GM12878 (cell line): ENCODE results near the gene PAX6. TPM values are rescaled to one million over a fixed set of nuclear protein-coding genes. Genes with fewer than 3 reads are reported as not detected.

ENCODE experiments used
- ATAC-seq: fragments of 200-7000 bp; cut with Tn5 transposase; 3 replicates; pipeline ENCODE4 v1.9.1; 2020; ENCODE audit warnings: mild to moderate bottlenecking, moderate library complexity
- BruUV-seq: library from RNA; stranded (reverse); fragments of 400-500 nt; replicated peaks from 2 replicates; lab custom pipeline; 2021; lab: Mats Ljungman, UMichigan
- CTCF ChIA-PET: fragments of 300-600 bp; sonication (Branson Sonifier 250); formaldehyde crosslinking; extraction: SDS; loops from one replicate; lab custom pipeline; 2021; ENCODE audit warnings: inconsistent platforms; lab: Yijun Ruan, JAX
- POLR2A ChIA-PET: fragments of 350-600 bp; formaldehyde crosslinking; extraction: SDS; loops from one replicate; lab custom pipeline; 2021; ENCODE audit warnings: inconsistent platforms; lab: Charles Lee
- RAD21 ChIA-PET: fragments of 300-600 bp; sonication (Branson Sonifier 250); formaldehyde crosslinking; loops from one replicate; lab custom pipeline; 2023; ENCODE audit warnings: antibody characterized with exemption; ENCODE audit not compliant: unreplicated experiment; lab: Charles Lee
- SMC1A ChIA-PET: fragments of 300-600 bp; sonication (Branson Sonifier 250); formaldehyde crosslinking; loops from one replicate; lab custom pipeline; 2023; ENCODE audit not compliant: unreplicated experiment, uncharacterized antibody; lab: Charles Lee
- DNase-seq: peaks from one replicate; pipeline ENCODE4 v3.0.0-alpha.2; 2011; ENCODE audit warnings: low read depth, low spot score
- FAIRE-seq: peaks from 3 replicates; lab custom pipeline; 2011; peaks lifted over from hg19 to GRCh38; lab: Jason Lieb, UNC
- H2AFZ ChIP-seq: 2 replicates; pipeline ENCODE4 v1.6.0; 2011; ENCODE audit warnings: low read depth, low read length, control low read depth; ENCODE audit not compliant: control insufficient read depth
- H3K27ac ChIP-seq: 2 replicates; pipeline ENCODE4 v1.5.1; 2011; ENCODE audit warnings: control low read depth; ENCODE audit not compliant: control insufficient read depth, insufficient read depth
- H3K27me3 ChIP-seq, 2 experiments: replicated peaks in 1 of 2; 2 replicates each; pipeline versions ENCODE4 v1.6.0 to v1.6.1; 2011; ENCODE audit warnings: low read length in 1 of 2; ENCODE audit not compliant: control insufficient read depth in 2 of 2, insufficient read depth in 2 of 2
- H3K36me3 ChIP-seq, 2 experiments: 2 replicates each; pipeline ENCODE4 v1.5.1; 2011; ENCODE audit warnings: low read length in 1 of 2; ENCODE audit not compliant: control insufficient read depth in 2 of 2, insufficient read depth in 2 of 2
- H3K4me1 ChIP-seq: 2 replicates; pipeline ENCODE4 v1.6.1; 2011; ENCODE audit warnings: mild to moderate bottlenecking, low read length, moderate library complexity, mixed read lengths; ENCODE audit not compliant: control insufficient read depth, insufficient read depth
- H3K4me2 ChIP-seq: 2 replicates; pipeline ENCODE4 v1.6.0; 2011; ENCODE audit warnings: control low read depth; ENCODE audit not compliant: control insufficient read depth, insufficient read depth
- H3K4me3 ChIP-seq: fragments of 200-600 bp; sonication (generic); 2 replicates; pipeline ENCODE4 v1.5.1; 2016
- H3K79me2 ChIP-seq: 2 replicates; pipeline ENCODE4 v1.6.0; 2011; ENCODE audit warnings: low read length; ENCODE audit not compliant: control insufficient read depth, insufficient read depth
- H3K9ac ChIP-seq: 2 replicates; pipeline ENCODE4 v1.8.0; 2011; ENCODE audit warnings: low read length, control low read depth, mixed read lengths; ENCODE audit not compliant: control insufficient read depth, insufficient read depth
- H3K9me3 ChIP-seq: replicated peaks from 3 replicates; pipeline ENCODE4 v1.5.1; 2011; ENCODE audit warnings: mild to moderate bottlenecking, low read length; ENCODE audit not compliant: control insufficient read depth, insufficient read depth
- H4K20me1 ChIP-seq: 2 replicates; pipeline ENCODE4 v1.6.0; 2011; ENCODE audit not compliant: control insufficient read depth, insufficient read depth
- ASH2L ChIP-seq: fragments of 300-600, 200-600 bp; sonication (generic); IDR thresholded peaks from 2 replicates; pipeline ENCODE4 v1.6.1; 2017; ENCODE audit warnings: low read depth, mild to moderate bottlenecking, borderline replicate concordance
- BHLHE40 ChIP-seq, 2 experiments: fragments of 450-650 bp in 1 of 2; IDR thresholded peaks; 2 replicates each; pipeline ENCODE4 v1.6.1; 2011 to 2017; ENCODE audit warnings: low read depth in 2 of 2, borderline replicate concordance in 1 of 2, improper control_type of control experiment in 1 of 2, low read length in 1 of 2, mild to moderate bottlenecking in 1 of 2
- CBFB ChIP-seq: IDR thresholded peaks from 2 replicates; pipeline ENCODE4 v1.6.1; 2016; ENCODE audit warnings: antibody characterized with exemption, low read depth
- CTCF ChIP-seq, 3 experiments: IDR thresholded peaks in 2 of 3; conservative IDR thresholded peaks in 1 of 3; 2 replicates each; pipeline ENCODE4 v1.5.1; 2011; ENCODE audit warnings: low read depth in 3 of 3, low read length in 3 of 3, mild to moderate bottlenecking in 3 of 3, control low read depth in 2 of 3, moderate library complexity in 2 of 3, inconsistent platforms in 1 of 3, mixed read lengths in 1 of 3; ENCODE audit not compliant: control insufficient read depth in 2 of 3, insufficient read depth in 1 of 3; ENCODE audit errors: extremely low read depth in 1 of 3
- EED ChIP-seq: sonication (generic); IDR thresholded peaks from 2 replicates; pipeline ENCODE4 v1.6.1; 2016; ENCODE audit warnings: antibody characterized with exemption, low read depth
- FOS ChIP-seq: IDR thresholded peaks from 3 replicates; pipeline ENCODE4 v1.6.1; 2011; ENCODE audit warnings: borderline replicate concordance; ENCODE audit not compliant: insufficient read length; ENCODE audit errors: extremely low read depth
- IRF4 ChIP-seq: IDR thresholded peaks from 2 replicates; pipeline ENCODE4 v1.6.1; 2011; ENCODE audit warnings: low read depth, low read length
- JUND ChIP-seq: IDR thresholded peaks from 2 replicates; pipeline ENCODE4 v1.6.1; 2012; ENCODE audit warnings: low read depth, mild to moderate bottlenecking, low read length, improper control_type of control experiment, moderate library complexity
- NR2C2 ChIP-seq: IDR thresholded peaks from 2 replicates; pipeline ENCODE4 v1.6.1; 2011; ENCODE audit warnings: borderline replicate concordance, low read depth; ENCODE audit not compliant: control insufficient read depth, insufficient read length
- POLR2A ChIP-seq: IDR thresholded peaks from 2 replicates; pipeline ENCODE4 v1.6.1; 2011; ENCODE audit warnings: low read depth, mild to moderate bottlenecking, low read length
- TCF7 ChIP-seq: IDR thresholded peaks from 2 replicates; pipeline ENCODE4 v1.6.1; 2014; ENCODE audit warnings: antibody characterized with exemption, borderline replicate concordance
- ZBED1 ChIP-seq: IDR thresholded peaks from 2 replicates; pipeline ENCODE4 v1.6.1; 2016; ENCODE audit warnings: borderline replicate concordance
- ZBTB33 ChIP-seq: fragments of 450-650 bp; IDR thresholded peaks from 2 replicates; pipeline ENCODE4 v1.6.1; 2017; ENCODE audit warnings: mild to moderate bottlenecking
- ZBTB4 ChIP-seq: fragments of 450-650 bp; formaldehyde crosslinking; IDR thresholded peaks from 2 replicates; pipeline ENCODE4 v1.4.0; 2022; ENCODE audit warnings: mild to moderate bottlenecking, moderate library complexity
- WGBS: methylation state at CpG from one replicate; pipeline ENCODE4 v1.1.6; 2016; ENCODE audit warnings: low lambda C conversion rate; ENCODE audit not compliant: insufficient replicate concordance, insufficient coverage; ENCODE audit errors: missing lambda C conversion rate; 5-methylcytosine and 5-hydroxymethylcytosine counted together
- in situ Hi-C: fragments of 300-500 bp; cut with MboI; formaldehyde crosslinking; loops from 9 replicates; pipeline ENCODE4 v1.14.3; 2018; ENCODE audit warnings: mixed read lengths
- intact Hi-C: fragments of 100-400 bp; cut with micrococcal nuclease; formaldehyde crosslinking; loops from one replicate; pipeline ENCODE4 v1.14.2; 2022; ENCODE audit not compliant: unreplicated experiment
- polyA plus RNA-seq, 11 experiments: library from polyadenylated mRNA; depleted of rRNA in 4 of 11; unstranded in 6 of 11; stranded (reverse) in 5 of 11; fragments of >200 nt; fragmentation: Nextera tagmentation in 4 of 11; fragmentation: Illumina TruSeq in 1 of 11; extraction: Ambion mirVana in 4 of 11; extraction: Trizol in 1 of 11; gene quantifications; 1 replicate in 1 of 11; 2 replicates in 10 of 11; pipeline versions ENCODE4 v1.2.1 to v1.2.3, GENCODE V29; 2011 to 2016; ENCODE audit warnings: inconsistent platforms in 2 of 11, missing spikeins in 2 of 11, low read depth in 1 of 11
- total RNA-seq, 4 experiments: library from RNA; depleted of rRNA in 3 of 4; stranded (reverse); fragments of >200 nt in 3 of 4; fragmentation: Illumina TruSeq in 1 of 4; extraction: Trizol in 1 of 4; gene quantifications; 2 replicates each; pipeline versions ENCODE4 v1.2.1 to v1.2.3, GENCODE V29; 2013 to 2021
- TF ChIP-seq, protein P1 (sequence below): fragments of 450-650 bp; IDR thresholded peaks from 2 replicates; pipeline ENCODE4 v1.6.1; 2018; ENCODE audit warnings: borderline replicate concordance, mild to moderate bottlenecking; ENCODE audit not compliant: partially characterized antibody

Gene PAX6
- total and polyA plus RNA-seq, 10 of the 15 experiments (the other 5 are each of a cell fraction or from before 2014, with no cell fraction given), result 0.06 to 0.26 (median 0.10) TPM; not detected in 3

DNA sequence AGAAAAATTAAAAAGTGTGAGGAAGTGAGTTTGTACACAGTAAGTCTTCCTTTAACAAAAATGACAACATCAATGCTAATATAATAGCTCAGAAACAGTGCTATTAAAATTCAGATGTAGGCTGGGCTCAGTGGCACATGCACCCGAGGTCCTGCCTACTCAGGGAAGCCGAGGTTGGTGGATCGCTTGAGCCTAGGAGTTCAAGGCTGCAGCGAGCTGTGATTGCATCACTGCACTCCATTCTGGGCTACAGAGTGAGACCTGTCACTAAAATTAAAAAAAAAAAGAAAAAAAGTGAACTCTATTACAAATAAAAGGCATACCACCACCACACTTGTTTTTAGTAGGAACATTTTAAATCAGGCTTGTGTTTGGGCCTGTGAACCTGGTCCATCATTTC lies 39.2 kb upstream of the PAX6 start:
- intact Hi-C loops (no loop called here), in situ Hi-C loops (loop anchor here (25.0 kb wide), 1 partner anchor 738 kb away; no protein-coding TSS in a partner anchor)
- H3K27me3 ChIP-seq, result no peaks in the 10 kb centered on the region
- FAIRE-seq (no peak), DNase-seq (no peak), ATAC-seq (no peak)
- CTCF ChIA-PET, result interaction anchor here (0.6 to 1.7 kb wide), 2 partner anchors 20 to 185 kb away, joined by 3 to 4 read pairs; no protein-coding TSS in a partner anchor
- no TSS peak for BruUV-seq
- POLR2A ChIA-PET, result no interaction called here
- no peak overlapping the region for H3K4me3 ChIP-seq
- H3K4me2 ChIP-seq, result no peak overlapping the region
- H3K4me1 ChIP-seq, result no peaks in the 10 kb centered on the region
- SMC1A ChIA-PET, result no interaction called here
- no peaks in the 10 kb centered on the region for H3K9me3 ChIP-seq
- H2AFZ ChIP-seq, result no peak overlapping the region
- TF ChIP-seq, protein P1, sequence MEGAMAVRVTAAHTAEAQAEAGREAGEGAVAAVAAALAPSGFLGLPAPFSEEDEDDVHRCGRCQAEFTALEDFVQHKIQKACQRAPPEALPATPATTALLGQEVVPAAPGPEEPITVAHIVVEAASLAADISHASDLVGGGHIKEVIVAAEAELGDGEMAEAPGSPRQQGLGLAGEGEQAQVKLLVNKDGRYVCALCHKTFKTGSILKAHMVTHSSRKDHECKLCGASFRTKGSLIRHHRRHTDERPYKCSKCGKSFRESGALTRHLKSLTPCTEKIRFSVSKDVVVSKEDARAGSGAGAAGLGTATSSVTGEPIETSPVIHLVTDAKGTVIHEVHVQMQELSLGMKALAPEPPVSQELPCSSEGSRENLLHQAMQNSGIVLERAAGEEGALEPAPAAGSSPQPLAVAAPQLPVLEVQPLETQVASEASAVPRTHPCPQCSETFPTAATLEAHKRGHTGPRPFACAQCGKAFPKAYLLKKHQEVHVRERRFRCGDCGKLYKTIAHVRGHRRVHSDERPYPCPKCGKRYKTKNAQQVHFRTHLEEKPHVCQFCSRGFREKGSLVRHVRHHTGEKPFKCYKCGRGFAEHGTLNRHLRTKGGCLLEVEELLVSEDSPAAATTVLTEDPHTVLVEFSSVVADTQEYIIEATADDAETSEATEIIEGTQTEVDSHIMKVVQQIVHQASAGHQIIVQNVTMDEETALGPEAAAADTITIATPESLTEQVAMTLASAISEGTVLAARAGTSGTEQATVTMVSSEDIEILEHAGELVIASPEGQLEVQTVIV, result no peak
- TF ChIP-seq ZBTB4 (CRISPR knock-in tag) (no peak), JUND (no peak), CBFB (no peak), NR2C2 (no peak), ZBTB33 (no peak), TCF7 (no peak), BHLHE40 (IDR thresholded peaks at IDR 0.05; ENCODE audit: borderline replicate concordance in 1 of 2, low read depth in 2 of 2, low read length in 1 of 2) (no peak), CTCF (IDR thresholded peaks at IDR 0.05 in 2 of 3, conservative IDR thresholded peaks at IDR 0.05 in 1 of 3; ENCODE audit: control insufficient read depth in 2 of 3, extremely low read depth in 1 of 3, insufficient read depth in 1 of 3, low read depth in 3 of 3, low read length in 3 of 3) (no peak), POLR2A (no peak), EED (no peak), IRF4 (no peak), ZBED1 (no peak), FOS (no peak), ASH2L (no peak)
- no peaks in the 10 kb centered on the region for H3K36me3 ChIP-seq
- RAD21 ChIA-PET, result no interaction called here
- H3K27ac ChIP-seq, result no peak overlapping the region
- H4K20me1 ChIP-seq, result no peaks in the 10 kb centered on the region
- WGBS, result 39% methylated on average over 4 of the region's 4 CpGs
- no peaks in the 10 kb centered on the region for H3K79me2 ChIP-seq
- no peak overlapping the region for H3K9ac ChIP-seq
